Thoracic aorta (tissue), 2 donors: Measurements from ENCODE around the gene INHA. TPM values are rescaled to one million over a fixed set of nuclear protein-coding genes. Genes with fewer than 3 reads are reported as not detected.

Source experiments
- ATAC-seq: fragments of 150-250 bp; one replicate; pipeline ENCODE4 v1.8.0; 2017; ENCODE audit warnings: low read depth; ENCODE audit not compliant: insufficient number of reproducible peaks, low FRiP score
- DNase-seq: peaks from one replicate; pipeline ENCODE4 v3.0.0-alpha.2; 2020; ENCODE audit warnings: low spot score
- H3K27ac ChIP-seq, 2 donors: fragments of 200-600 bp; sonication (generic); 1 replicate in 1 of 2; 2 replicates in 1 of 2; pipeline ENCODE4 v1.5.1; 2016; ENCODE audit warnings: mild to moderate bottlenecking in 2 of 2, moderate library complexity in 2 of 2
- H3K27me3 ChIP-seq: fragments of 200-600 bp; sonication (generic); replicated peaks from 2 replicates; pipeline ENCODE4 v1.6.0; 2016; ENCODE audit warnings: mild to moderate bottlenecking; ENCODE audit not compliant: insufficient read depth
- H3K36me3 ChIP-seq: fragments of 200-600 bp; sonication (generic); one replicate; pipeline ENCODE4 v1.5.1; 2016
- H3K4me1 ChIP-seq, 2 donors: fragments of 200-600 bp; sonication (generic); 1 replicate in 1 of 2; 2 replicates in 1 of 2; pipeline versions ENCODE4 v1.5.1 to v1.6.0; 2016; ENCODE audit warnings: low read depth in 2 of 2, mild to moderate bottlenecking in 1 of 2; ENCODE audit not compliant: control insufficient read depth in 1 of 2
- H3K4me3 ChIP-seq: fragments of 200-600 bp; sonication (generic); 2 replicates; pipeline ENCODE4 v1.5.1; 2016; ENCODE audit warnings: mild to moderate bottlenecking
- H3K9me3 ChIP-seq: fragments of 200-600 bp; sonication (generic); 2 replicates; pipeline ENCODE4 v1.5.1; 2016
- CTCF ChIP-seq: fragments of 200-600 bp; sonication (generic); IDR thresholded peaks from one replicate; pipeline ENCODE4 v1.5.1; 2019; ENCODE audit warnings: antibody characterized with exemption
- total RNA-seq, 2 donors: library from RNA; depleted of rRNA; stranded (reverse); fragments of >200 nt; gene quantifications; one replicate each; pipeline versions ENCODE4 v1.1.0 to v1.2.3, GENCODE V29; 2016

INHA gene
- total RNA-seq, 2 donors from 2014 or later: 1.2 to 1.6 TPM

GRCh38 chr2:219526320-219527075, 45.6 kb upstream of the INHA start:
- H3K4me1 ChIP-seq: peaks cover 0 to 28% of the 10 kb centered on the region in 2 donors
- H3K4me3 ChIP-seq: no peak overlapping the region
- DNase-seq (no peak), ATAC-seq (no peak)
- no peak for TF ChIP-seq CTCF
- H3K9me3 ChIP-seq: no peaks in the 10 kb centered on the region
- H3K27ac ChIP-seq: no peak overlapping the region
- H3K36me3 ChIP-seq: no peaks in the 10 kb centered on the region
- no peaks in the 10 kb centered on the region for H3K27me3 ChIP-seq

- Histone ChIP-seq H3K9me3 (no peaks in the 10 kb centered on the region), H3K27ac (no peak overlapping the region), H3K4me3 (no peak overlapping the region), H3K4me1 (peaks cover 0 to 23% of the 10 kb centered on the region in 2 donors), H3K36me3 (no peaks in the 10 kb centered on the region), H3K27me3 (no peaks in the 10 kb centered on the region)
- DNase-seq: no peak
- ATAC-seq: no peak
- TF ChIP-seq CTCF: no peak
Measured at GRCh38 chr2:219527076-219527394, 45.1 kb upstream of the INHA start.

GRCh38 chr2:219527472-219527871, 44.6 kb upstream of the INHA start:
- Histone ChIP-seq H3K27ac (no peak overlapping the region), H3K4me3 (no peak overlapping the region), H3K4me1 (peaks cover 0 to 20% of the 10 kb centered on the region in 2 donors), H3K9me3 (no peaks in the 10 kb centered on the region), H3K36me3 (no peaks in the 10 kb centered on the region), H3K27me3 (no peaks in the 10 kb centered on the region)
- ATAC-seq (no peak), DNase-seq (no peak)
- no peak for TF ChIP-seq CTCF

GRCh38 chr2:219530048-219530963, 41.8 kb upstream of the INHA start:
- Histone ChIP-seq H3K4me3 (peak overlapping the region; percentile 63), H3K36me3 (no peaks in the 10 kb centered on the region), H3K27ac (no peak overlapping the region), H3K4me1 (peaks cover 0 to 9% of the 10 kb centered on the region in 2 donors), H3K9me3 (no peaks in the 10 kb centered on the region), H3K27me3 (no peaks in the 10 kb centered on the region)
- peak; percentile 98 for TF ChIP-seq CTCF
- ATAC-seq (peak; percentile 67), DNase-seq (no peak)

GRCh38 chr2:219531639-219532377, 40.3 kb upstream of the INHA start:
- Histone ChIP-seq H3K9me3 (no peaks in the 10 kb centered on the region), H3K4me3 (no peak overlapping the region), H3K4me1 (peaks cover 0 to 9% of the 10 kb centered on the region in 2 donors), H3K36me3 (no peaks in the 10 kb centered on the region), H3K27me3 (no peaks in the 10 kb centered on the region), H3K27ac (no peak overlapping the region)
- DNase-seq (no peak), ATAC-seq (no peak)
- no peak for TF ChIP-seq CTCF
